Stimulated activated CD4-positive, alpha-beta T cell treated with anti-CD3 and anti-CD28 coated beads, Interleukin-1b, Interleukin-23, amount 100 ng/mL, for 48 hours (primary cell): ENCODE measurements around the gene PPIL1.
A peak's percentile ranks its signal among the peaks of the same experiment; 100 is the strongest.

ENCODE experiments used
- DNase-seq: peaks from one replicate; pipeline ENCODE4 v3.0.0-alpha.2; 2020

The PPIL1 gene

DNA sequence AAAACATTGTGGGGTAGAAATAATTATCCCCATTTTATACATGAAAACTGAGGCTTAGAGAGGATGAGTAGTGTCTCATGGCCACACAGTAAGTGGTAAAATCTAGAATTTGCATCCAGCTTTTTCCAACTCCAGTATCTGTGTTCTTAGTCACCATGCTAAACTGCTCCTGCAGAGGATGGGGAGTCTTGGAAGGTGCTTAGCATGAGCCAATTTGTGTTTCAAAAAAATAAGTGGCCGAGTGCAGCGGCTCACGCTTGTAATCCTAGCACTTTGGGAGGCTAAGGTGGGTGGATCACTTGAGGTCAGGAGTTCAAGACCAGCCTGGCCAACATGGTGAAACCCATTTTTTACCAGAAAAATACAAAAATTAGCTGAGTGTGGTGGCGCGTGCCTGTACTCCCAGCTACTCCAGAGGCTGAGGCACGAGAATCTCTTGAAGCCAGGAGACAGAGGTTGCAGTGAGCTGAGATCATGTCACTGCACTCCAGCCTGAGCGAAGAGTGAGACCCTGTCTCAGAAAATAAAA lies 13.6 kb upstream of the PPIL1 start:
- no peak for DNase-seq

DNA sequence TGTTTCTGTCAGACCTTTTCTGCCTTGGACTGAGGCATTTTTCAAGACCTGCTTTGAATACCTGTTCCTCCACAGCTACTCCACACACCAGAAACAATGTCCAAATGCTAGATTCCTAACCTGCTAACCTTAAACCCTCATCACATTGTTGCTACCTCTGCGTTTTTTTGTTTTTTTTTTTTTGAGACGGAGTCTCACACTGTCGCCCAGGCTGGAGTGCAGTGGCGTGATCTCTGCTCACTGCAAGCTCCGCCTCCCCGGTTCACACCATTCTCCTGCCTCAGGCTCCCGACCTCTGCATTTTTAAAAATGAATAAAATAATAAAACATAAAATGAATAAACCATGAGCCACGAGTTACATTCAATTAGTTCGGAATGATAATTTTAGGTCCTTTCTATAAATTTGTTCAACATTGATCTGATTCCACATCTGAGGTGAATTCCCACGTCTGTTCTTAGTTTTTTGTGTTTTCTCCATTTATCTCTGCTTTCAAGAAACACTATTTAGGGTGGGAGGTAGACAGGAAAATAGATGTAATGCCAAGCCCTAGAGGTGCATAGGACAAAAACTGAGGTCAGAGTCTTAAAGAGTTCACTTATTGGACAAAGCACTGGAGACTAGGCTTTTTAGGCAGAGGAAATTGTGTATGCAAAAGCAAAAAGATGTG lies 12.5 kb upstream of the PPIL1 start:
- no peak for DNase-seq

DNA sequence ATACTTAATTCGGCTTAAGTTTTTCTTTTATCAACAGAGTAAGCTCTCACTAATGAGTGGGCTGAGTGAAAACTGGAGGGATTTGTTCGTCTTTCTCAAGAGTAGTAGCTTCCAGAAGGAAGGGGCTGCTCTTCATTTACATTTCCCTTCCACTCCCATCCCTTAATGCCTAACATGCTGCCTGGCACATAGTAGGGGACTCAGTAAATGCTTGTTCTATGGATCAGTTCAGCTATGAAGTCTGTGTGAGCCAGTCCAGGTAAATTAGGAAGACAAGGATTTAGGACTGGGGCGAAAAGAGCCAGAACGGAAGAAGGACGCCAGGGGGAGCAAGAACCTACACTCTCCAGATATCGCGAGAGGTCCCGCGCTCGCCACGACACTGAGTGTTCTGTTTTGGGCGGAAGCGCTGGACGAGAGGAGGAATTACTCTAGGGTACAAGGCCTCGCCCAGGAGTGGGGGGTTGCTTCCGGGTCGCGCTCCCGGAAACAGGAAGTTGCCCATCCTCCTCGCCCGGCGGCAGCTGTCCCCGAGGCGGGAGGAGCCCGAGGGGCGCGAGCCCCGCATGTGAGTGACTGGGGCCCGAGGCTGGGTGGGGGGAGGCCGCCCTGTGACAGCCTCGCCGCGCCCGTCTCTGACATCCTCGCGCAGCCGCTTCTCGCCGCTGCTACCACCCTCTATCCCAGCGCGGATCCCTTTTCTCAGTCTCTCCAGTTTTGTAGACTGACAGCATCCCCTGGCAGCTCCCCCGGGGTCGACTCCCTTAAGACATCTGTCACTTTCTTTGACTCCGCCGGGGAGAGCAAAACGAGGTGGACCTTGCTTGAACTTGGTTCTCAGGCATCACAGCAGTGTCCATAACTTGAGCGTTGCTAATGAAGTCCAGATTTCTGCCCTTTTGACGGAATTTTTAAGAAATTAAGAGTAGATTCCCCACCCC lies 11.1 kb upstream of the PPIL1 start, which contains the start of gene C6orf89:
TSS of gene C6orf89 (plus strand) at position 492 of the 941 bp plus-strand sequence. CDS start 13,493 bp downstream, outside the sequence.
- peak; percentile 98 for DNase-seq

DNA sequence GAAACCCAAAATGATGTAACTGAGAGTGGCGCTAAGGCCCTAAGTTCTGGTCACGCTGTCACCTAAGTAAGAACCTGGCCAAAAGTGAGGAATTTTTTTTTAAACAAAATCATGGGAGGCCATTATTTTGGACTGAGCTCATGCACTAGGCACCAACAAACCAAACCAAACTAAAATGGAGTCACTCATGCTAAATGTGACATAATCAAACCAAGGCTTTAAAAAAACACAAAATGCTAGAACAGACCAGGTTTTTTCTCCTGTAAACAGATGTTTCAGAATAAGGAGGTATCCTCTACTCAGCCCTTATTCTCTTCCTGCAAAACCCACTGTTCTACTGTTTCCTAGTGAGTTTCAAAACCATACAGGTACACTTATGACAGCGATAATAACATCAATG lies 10.0 kb upstream of the PPIL1 start:
- DNase-seq, result no peak

DNA sequence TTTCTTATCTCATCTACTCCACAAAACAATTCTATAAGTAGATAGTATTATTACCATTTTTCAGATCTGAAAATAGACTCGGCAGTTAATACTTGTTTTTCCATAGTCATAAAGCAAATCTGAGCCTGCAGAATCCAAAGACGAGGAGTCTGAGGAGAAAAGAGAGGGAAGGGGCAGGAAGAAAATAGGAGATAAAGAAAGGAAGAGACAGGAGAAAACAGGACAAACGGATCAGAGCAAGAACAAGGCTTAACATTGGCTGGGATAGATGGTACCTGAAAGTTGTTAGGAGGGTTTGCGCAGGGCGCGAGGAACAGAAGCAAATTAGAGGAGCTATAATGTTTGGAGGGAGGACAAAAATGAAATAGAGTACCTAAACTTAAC lies 639 bp upstream of the PPIL1 start:
- no peak for DNase-seq

DNA sequence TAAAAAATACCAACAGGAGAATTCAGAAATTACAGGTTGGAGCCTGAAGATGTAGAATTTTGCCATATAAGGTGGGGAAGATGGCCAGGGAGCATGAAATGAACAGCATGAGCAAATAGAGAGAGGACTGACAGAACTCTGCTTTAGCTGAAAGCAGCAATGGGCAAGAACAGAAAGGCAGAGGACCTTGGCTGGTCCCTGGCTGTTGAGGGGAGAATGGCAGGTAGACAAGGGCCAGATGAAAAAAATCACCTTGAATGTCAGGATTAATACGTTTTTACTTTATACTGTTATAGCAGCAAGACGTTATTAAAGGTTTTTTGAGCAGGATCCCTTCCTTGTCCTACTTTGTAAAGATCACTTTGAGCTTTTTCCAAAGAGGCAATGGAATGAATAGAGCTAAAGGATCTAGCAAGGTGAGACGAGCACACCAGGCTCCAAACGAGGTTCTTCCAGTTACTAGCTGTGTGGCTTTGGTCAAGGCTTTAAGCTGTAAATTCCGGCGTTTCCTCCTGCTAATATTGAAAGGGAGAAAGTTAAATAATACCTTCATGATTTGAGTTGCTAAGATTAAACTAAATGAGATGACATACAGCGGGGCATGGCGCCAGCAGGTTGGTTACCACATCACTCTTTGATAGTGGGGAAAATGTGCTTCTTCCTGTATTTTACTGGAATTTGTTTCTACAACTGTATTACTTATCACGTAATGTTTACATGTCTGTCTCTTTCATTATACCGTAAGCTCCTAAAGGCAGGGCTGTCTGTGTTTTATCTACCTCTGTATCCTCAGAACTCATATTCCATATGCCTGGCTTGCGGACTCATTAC lies 776 bp downstream of the PPIL1 start:
- DNase-seq, result peak; percentile 19

DNA sequence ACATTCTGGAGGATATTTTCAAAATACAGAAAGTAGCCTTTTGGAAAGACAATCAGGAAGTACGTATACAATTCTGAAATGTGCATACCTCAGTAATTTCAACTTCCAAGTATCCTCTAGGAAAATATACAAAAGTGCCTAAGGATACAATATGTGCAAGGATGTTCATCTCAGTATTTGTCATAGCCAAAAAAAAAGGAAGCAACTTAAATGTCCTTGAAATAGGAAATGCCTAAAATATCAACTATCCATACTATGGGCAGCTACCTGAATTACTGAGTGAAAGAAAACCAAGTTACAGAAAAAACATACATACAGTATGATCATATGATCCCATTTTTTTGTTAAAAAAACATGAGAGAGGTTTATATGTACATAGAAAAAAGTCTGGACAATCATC lies 1.5 kb downstream of the PPIL1 start:
- DNase-seq, result no peak

DNA sequence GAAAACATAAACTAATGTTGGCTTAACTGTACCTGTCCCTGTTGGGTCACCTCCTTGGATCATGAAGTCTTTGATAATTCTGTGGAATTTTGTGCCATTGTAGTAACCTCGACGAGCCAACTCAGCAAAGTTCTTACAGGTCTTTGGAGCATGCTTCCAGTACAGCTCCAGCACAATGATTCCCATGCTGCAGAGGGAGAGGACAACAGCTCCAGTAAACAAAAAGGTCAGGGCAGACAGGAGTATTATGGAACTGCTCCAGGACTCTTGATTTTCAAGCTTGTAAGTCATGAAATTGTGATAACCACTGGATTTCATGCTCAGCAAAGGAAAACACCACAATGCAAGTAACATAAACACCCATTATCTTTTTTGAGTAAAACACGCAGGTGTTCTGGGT lies 2.9 kb downstream of the PPIL1 start:
- no peak for DNase-seq

DNA sequence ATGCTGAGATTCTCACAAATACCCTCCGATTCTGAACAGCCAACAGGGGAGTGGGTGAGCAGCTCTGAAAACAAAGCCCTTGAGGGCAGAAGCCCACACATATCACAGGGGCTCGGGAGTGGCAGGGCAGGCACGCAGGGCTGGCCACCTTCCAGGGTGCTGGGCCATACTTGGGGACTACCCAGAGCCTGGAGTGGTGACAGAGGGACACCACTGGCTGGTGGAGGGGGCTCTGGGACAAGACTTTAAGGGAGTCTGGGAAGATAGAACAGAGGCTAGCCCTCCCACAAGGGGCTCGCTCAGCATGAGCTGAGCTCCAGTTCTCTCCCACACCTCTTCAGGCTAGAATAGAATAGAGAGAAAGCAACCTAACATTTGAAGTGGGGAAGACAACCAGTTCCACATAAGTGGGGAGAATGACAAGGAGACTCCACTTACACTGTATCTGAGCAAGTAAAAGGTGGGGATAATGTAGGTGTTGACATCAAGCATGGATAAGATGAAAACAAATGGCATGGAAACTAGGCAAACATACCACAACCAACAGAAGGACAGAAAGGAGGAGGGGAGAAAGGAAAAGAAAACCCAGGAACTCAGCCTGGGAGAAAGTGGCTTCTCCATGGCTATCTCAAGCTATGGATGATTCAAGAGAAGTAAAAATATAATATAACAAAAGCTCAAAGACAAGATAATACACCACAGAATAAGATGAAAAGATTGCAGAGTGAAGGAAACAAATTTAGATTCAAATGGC lies 7.0 kb downstream of the PPIL1 start:
- DNase-seq, result no peak

DNA sequence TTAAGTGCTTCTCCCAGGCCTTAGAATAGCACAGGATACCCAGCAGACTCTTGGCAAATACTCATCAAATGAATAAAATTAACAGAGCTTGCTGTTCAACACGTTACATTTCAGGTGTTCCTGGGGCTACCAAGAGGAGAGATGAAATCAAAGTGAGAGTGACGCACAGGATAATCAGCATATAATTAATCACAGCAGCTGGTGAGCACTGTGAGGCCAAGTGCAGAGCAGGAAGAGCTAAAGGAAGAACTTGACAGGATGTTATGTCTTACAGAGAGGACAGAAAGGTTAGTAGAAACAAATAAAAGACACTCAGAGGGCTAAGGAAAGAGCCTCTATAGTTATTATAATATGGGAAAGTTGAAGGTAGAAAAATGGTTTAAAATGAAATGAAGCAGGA lies 8.8 kb downstream of the PPIL1 start:
- DNase-seq, result no peak

DNA sequence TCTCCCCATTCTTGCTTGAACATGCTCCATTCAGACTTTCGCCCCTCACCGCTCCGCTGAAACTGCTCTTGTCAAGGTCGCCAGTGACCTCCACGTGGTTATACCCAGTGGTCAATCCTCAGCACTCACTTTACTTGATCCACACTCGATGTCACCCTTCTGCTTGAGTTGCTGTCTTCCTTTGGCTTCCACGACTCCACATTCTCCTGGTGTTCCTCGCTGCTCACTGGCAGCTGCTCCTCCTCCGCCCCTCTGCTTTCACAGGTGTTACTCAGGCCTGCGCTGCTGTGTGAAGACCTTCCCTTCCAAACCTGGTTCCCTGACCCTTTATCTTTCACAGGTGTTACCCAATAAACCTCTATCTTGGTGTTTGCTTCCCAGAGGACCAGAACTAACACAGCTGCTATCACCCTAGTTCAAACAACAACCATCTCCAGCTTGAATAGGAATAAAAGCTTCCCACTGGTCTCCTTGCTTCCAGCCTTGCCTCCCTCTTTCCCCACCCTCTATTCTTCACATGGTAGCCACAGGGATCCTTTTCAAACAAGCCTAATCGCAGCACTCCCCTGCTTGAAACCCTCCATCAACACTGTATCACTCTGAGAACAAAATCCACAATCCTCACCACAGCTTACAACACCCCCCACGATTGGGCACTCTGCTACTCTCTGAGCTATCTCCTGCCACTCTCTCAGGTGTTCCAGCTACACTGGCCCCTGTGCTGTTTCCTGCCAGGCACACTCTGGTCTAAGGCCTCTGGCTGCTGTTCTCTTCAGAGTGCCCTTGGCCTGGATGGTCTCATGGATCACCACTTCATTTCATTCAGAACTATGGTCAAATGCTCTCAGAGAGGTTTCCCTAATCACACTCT lies 10.7 kb downstream of the PPIL1 start:
- no peak for DNase-seq

DNA sequence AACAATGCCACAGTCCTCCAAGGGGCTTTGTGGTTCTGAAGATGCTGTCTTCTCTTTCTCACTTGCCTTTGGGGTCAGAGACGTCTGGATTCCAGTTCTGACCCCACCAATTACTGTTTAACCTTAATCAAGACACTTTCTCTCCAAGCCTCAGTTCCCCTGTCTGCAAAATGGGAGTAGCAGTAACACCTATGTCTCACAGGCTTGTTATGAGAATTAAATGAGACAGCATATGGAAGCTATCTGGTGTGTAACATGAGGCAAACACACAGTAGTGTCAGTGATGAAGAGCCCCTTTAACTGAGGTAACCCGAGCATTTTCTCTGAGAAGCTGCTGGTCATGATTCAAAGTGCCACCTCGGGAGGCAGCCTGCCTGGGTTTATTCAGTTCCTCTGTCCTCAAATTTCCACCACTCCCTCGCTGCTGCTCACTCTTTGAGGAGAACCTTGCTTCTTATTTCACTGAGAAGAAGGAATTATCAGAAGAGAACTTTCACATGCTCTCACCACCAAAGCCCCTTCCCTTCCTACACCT lies 11.7 kb downstream of the PPIL1 start:
- no peak for DNase-seq

DNA sequence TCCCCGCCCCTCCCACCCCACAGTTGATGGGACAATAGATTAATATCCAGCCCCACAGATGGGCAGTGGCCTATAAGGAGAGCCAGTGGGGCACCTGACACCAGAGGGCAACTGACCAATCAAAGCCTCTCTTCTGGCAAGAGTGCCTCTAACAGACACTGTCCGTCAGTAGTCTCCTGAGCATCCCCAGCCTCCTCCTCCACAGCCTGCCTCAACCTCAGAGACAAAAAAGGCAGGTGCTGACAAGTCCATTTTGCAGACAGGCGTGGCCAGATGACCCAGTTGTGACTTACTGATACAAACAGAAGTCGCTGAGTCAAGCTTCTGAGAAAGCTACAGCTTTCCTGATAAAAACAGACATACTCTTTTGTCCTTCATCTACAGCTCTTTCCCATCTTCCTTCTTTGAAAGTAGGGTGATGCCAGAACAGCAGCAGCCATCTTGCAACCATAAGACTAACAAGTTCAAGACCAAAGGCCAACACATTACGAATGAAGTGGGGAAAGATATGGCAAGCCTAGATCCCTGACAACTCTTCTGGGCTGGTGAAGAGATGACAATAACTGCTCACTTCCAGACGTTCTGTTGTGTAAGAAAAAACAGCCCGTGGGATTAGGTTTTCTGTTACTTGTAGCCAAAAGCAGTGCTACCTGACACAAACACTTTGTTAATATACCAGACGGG lies 12.3 kb downstream of the PPIL1 start:
- DNase-seq, result no peak

DNA sequence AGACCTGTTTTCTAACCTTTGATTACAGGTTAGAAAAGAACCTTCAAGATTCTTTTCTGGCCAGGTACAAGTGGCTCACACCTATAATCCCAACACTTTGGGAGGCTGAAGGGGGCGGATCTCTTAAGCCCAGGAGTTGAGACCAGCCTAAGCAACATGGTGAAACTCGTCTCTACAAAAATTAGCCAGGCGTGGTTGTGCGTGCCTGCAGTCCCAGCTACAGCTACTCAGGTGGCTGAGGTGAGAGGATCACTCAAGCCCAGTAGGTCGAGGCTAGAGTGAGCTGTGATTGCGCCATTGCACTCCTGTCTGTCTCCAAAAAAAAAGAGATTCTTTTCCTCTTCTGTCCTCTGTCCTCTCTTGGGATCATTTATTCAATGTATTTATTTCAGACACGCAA lies 14.5 kb downstream of the PPIL1 start:
- DNase-seq, result no peak

DNA sequence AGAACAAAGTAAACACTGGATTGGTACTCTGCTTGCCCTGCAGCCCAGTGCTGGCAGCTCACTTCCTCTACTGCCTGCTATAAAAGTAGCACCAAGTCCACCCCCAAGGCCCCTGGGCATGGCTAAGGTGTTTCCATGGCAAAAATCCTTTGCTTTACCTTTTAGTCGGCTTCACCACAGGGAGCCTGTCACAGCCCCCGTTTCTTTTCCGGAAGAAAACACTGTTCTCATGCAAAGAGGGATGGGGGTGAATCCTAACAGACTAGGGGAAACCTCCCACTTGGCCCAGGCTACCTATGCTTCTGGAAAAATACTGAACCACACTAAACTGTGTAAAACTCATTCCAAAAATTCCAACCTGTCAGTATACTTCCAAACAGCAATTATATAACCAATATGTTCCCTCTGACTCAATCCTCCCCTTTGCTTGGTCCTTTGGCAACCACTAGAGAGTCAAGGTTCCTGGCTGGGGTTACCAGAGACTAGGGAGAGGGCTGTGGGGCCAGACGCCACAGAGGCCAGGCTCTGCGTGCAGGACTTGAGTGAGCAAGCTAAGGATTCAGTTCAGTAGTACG lies 16.1 kb downstream of the PPIL1 start:
- DNase-seq, result no peak

DNA sequence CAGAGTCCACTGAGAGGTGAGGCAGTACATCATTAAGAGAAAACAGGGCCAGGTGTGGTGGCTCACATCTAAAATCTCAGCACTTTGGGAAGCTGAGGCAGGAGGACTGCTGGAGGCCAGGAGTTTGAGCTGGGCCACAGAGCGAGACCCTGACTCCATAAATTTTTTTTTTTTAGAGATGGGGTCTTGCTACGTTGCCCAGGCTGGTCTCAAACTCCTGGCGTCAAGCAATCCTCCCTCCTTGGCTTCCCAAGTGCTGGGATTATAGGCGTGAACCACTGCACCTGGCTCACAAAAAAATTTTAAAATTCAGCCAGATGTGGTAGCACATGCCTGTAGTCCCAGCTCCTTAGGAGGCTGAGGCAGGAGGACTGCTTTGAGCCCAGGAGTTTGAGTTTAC lies 17.3 kb downstream of the PPIL1 start:
- no peak for DNase-seq

DNA sequence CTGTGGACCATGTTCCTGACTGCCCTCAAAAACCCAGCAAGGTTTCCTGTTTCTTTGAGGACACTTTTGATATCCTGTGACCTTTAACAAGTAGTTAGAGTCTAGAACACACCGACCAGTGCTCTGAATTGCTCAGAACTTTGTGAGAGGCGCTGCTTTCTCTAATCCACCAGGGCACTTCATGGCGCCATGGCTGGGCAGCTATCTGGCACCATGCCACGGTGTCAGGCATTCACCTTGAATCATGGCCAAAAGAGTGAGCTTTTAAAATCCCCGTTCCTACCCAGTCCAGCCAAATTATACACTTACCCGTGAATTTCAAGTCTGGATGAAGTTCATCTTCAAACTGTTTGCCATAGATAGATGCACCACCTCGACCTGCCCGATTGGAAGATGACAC lies 18.3 kb downstream of the PPIL1 start:
- no peak for DNase-seq

DNA sequence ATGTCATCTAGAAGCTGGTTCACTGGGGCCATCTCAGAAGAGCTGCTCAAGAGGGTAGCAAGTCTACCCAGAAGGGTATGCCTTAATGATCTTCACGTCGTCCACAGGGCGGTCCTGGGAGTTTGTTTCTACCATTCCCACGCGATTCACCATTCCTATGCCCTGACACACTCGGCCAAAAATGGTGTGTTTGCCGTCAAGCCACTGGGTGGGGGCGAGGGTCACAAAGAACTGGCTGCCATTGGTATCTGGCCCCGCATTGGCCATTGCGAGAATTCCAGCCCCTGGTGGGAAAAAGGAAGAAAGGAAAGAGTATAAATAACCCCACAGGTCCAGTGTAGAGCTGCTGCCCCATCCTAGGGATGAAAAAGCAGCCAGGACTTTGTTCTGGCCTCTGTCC lies 18.9 kb downstream of the PPIL1 start:
- DNase-seq, result no peak

DNA sequence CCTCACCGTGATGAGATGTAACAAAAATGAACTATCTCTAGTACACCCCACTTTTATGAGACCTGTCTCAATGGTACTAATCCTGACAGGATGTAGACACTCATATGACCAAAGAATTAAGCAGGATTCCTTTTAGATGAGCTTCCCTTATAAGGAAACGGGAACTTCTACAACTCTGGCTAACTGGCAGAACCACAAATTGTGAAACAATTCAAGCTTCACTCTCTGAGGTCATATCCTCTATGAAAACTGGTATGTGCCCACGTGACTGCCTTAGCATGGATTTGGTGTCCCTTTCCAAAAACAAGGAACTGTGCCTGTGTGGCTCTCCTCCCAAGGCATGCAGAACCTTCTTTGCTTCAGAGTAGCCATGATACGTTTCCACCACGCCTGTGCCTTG lies 21.3 kb downstream of the PPIL1 start:
- DNase-seq, result no peak
